Measurements from ENCODE around the gene LONP1.
"Not testable (repeated sequence)": the region's sequence is repeated elsewhere in the genome, so short reads cannot be mapped to it uniquely, and the experiment has no call there.

The LONP1 gene

GRCh38 chr19:5711713-5712161 lies 8.2 kb downstream of the LONP1 start:
- no peak for FAIRE-seq

- no peak for FAIRE-seq
Measured at GRCh38 chr19:5711025-5711424, 8.9 kb downstream of the LONP1 start.

- FAIRE-seq: no peak
Measured at GRCh38 chr19:5707576-5708575, 12.1 kb downstream of the LONP1 start.

GRCh38 chr19:5706876-5707573 lies 12.9 kb downstream of the LONP1 start:
- no peak for FAIRE-seq

DNA sequence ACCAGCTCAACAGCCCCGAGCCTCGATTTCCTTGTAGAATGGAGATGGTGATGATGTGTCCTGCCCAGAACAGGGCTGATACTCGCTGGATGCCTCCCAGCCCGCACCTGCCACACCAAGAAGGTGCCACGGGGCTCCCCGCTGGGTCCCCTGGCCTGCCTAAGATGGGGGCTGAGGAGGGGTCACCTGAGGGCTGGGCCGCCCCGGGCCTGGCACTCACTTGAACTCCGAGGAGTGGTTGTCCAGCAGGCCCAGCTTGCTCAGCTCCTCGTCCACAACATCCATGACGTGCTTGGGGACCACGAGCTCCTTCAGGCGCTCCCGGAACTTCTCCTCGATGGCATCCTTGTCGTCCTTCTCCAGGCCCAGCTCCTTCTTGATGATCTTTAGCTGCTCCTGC lies 14.4 kb downstream of the LONP1 start:
- FAIRE-seq: no peak

DNA sequence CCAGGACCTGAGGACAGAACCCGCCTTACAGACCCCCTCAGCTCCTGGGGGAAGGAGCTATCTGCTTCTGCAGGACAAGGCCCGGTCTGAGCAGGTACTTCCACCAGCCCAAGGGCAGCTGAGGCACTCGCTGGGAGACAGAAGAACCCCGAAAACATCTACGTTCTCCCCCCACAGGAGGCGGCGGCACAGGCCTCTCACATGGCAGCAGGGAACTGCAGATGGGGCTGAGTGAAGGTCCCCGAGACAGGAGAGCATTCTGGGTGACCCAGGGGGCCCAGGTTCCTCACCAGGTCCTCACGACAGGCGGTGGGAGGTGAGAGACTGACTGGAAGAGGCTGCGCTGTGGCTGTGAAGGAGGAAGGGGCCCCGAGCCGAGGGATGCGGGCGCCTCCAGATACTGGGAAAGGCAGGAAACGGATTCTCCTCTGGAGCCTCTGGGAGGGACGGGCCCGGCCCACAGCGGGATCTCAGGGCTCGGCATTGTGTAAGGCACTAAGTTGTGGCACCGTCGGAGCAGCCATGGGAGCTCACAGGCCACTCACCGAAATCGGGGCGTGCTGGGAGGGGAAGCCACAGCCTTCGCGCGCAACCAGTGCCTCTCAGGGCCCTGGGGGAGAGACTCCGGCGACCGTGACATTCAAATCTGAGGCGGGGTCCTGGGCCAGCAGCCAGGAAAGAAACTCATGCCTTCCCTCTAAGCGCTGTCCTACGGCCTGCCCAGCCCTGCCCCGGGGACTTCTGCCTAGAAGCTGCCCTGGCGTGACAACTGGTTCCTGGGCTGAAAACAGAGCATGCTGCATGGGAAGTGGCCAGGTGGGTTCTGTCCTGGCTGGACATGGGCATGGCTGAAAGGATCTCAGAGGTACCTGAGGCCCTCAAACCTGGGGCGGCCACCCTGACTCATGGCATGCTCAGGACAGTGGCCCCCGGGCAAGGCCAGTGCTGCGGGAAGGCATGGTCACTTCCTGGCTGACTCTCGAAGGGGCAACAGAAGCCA lies 15.8 kb downstream of the LONP1 start:
- FAIRE-seq: no peak

GRCh38 chr19:5702053-5702410 lies 17.9 kb downstream of the LONP1 start:
- not testable (repeated sequence) for FAIRE-seq

DNA sequence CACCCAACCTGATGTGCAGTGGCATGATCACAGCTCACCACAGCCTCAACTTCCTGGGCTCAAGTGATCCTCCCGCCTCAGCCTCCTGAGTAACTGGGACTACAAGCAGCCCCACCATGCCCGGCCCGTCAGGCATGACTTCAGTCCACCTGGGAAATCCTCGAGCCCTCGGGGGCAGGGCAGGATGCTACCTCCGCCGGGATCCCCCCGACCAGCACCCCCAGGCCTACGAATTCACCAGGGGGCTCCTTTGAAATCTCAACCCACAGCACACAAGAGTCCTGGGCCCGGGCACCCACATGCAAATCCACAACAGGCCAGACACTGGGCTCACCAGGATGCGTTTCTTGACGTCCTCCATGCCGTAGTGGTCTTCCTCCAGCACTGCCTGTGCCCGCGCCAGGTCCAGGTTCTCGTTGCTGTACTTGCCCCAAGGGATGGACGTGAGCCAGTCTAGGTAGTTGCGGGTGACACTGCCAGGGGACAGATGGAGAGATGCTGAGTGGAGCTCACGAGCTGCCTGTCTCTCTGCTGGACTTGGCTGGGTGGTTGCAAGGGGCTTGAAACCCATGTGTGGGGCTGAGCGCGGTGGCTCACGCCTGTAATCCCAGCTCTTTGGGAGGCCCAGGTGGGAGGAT lies 19.4 kb downstream of the LONP1 start:
- FAIRE-seq: no peak

DNA sequence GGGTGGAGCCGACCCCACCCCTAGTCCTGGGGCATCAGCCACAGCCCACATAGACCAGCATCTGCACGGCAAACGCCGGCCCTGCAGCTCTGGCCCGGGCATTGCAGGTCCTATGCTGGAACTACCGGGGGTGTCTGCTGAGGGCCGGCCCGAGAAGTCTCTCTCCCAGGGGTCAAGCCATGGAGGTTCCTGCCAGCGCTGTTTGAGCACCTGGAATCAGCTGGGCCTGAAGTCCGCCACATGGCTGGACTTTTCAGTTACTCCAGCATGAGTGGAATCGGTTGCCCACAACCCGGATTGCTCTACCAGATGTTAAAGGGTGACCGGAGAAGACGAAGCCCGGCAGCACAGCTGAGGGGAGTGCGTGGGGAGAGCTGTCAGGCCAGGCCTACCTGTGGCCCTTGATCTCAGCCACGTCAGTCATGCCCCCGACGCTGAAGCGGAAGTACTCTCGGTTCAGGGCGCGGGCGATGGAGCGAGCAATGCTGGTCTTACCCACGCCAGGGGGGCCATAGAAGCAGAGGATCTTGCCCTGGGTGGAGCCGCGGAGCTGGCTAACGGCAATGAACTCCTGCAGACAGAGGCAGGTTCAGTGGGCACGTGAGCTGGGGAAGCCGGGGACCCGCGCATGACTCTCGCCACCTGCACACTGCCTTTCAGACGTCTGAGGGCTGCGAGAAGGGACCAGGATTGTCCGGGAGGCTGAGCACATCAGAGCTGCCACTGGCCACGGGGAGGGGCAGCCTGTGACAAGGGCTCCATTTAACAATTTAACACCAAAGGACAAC lies 21.1 kb downstream of the LONP1 start:
- no peak for FAIRE-seq

GRCh38 chr19:5697890-5698634 lies 21.9 kb downstream of the LONP1 start:
- FAIRE-seq: peak; percentile 17

GRCh38 chr19:5697022-5697889 lies 22.7 kb downstream of the LONP1 start:
- FAIRE-seq: no peak

DNA sequence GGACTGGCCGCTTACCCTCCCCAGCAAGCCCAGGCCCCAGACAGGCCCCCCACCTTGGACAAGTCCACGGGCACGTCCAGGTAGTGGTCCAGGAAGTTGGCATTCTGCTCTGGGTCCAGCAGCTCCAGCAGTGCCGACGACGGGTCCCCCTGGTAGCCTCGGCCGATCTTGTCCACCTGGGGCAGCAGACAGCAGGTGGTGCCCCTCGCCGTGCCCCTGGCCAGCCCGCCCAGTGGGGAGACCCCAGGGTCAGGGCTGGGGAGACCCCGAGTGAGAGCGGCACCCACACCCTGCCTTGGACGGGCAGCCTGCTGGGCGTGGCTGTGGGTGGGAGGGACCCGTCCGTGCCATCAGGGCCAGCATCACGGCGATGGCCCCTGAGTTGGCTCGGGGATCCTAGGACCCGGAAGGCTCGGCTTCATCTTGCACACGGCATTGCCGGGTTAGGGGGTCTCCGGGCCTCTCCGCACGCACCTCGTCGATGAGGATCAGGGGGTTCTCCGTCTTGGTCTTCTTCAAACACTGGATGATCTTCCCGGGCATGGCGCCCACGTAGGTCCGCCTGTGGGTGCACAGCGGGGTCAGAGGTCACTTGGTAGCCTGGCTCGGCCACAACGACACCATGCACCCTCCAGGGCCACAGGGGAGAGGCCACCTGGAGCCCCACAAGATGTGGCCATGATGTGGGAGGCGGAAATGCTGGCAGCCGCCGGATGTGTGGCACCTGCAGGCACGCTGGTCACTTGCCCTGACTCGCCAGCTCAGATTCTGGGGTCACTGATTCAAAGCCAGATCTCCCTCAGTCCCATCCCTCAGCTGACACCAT lies 23.5 kb downstream of the LONP1 start:
- no peak for FAIRE-seq

DNA sequence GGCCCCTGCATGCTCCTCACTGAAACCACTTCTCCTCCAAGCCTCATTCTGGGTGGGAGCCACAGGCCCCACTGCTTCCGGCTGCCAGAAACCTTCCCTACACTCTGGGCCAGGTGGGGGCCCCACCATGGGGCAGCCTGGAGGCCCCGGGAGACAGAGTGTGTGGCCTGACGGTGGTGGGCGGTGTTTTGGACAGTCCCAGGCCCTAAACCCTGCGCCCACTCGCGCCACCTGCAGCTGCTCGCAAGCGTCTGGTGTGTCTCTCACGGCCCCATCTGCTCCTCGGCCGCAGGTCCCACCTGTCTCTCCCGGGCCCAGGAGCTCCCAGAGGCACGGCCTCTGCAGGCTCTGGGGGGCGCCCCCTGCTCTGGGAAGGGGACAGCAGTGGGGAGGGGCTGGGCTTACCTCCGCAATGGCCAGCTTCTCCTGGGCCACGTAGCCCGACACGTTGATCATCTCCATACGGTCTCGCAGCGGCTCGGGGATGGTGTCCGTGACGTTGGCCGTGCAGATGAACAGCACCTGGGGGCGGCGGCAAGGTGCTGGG lies 24.2 kb downstream of the LONP1 start:
- FAIRE-seq: no peak

DNA sequence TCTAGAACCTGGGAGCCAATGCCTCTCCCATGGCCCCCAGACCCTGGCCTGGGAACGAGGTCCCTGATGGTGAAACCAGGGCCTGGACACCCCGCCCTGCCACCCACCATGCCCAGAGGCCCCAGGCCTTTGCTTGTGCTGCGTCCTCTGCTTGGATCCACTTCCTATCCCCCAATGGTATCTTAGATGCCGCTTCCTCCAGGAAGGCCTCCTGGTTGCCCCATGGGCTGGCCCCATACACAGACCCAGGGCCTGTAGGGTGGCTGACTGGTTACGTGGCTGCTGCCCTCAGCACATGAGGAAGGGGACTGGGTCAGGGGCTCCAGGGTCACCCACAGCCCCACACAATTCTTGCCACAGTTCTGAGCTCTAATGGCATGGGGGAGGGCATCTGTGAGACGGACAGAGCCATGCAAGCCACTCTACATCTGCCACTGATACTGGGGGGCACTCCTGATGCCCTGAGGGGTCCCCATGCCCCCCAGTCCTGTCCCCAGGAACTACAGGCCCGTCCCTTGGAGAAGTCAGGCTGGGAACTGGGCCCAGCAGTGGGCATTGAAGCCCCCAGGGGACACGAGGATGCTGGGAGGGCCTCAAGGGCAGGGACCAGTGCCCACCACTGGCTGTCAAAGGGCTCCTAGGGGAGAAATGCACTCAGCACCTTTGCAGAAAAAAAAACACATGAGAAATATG lies 24.8 kb downstream of the LONP1 start:
- no peak for FAIRE-seq

DNA sequence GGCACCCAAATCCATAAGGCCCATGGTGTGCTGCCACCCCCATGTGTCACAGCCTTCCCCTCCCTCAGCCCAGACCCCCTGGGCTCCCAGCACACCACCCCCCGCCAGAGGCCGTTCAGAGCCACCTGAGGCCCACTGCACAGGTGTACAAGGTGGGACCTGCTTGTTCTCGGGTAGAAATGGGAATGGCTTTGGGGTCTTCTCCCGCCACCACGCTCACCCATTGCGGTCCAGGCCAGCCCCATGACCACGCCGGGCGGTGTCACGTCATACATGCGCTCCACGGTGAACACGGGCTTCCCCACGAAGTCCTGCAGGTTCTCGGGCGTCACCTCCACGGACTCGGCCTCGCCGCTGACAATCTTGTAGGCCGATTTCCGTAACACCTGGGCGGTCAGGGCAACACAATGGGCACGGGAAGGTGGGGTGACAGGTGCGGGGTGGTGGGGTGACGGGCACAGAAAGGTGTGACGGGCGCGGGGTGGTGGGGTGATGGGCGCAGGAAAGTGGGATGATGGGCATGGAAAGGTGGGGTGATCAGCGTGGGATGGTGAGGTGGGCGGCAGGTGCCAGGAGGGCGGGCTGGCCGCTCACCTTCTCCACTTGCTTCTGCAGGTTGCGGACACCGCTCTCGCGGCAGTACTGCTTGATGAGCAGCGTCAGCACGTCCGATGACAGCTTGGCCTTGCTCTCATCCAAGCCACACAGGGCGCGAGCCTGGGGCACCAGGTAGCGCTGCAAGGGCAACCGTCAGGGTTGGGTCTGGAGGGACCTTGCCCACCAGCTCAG lies 25.6 kb downstream of the LONP1 start:
- no peak for FAIRE-seq

- no peak for FAIRE-seq
Measured at GRCh38 chr19:5693195-5694166, 26.5 kb downstream of the LONP1 start.
